Measurements from ENCODE around the gene OR2A25.

OR2A25 gene

DNA sequence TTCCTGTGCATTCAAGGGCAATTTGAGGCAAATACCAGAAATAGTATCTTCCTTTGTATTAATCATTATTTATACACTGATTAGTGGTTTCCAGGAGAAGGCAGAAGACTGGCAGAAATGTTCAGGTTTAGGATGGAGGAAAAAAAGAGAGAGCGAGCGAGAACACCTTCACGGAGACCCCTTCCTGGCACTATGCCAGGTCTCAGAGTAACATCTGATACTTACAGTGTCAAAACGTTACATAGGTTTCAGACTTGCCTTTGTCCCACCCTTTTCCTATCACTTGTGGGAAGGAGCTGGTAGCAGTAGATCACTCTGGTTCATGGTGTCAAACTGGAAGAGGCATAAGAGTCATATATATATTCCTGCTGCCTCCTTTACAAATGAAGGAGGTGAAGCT is 17.1 kb downstream of the OR2A25 start:
- H3K9ac ChIP-seq (ENCODE audit: low read length), result no peak overlapping the region
- no peak overlapping the region for H3K4me3 ChIP-seq (ENCODE audit: low read length)

DNA sequence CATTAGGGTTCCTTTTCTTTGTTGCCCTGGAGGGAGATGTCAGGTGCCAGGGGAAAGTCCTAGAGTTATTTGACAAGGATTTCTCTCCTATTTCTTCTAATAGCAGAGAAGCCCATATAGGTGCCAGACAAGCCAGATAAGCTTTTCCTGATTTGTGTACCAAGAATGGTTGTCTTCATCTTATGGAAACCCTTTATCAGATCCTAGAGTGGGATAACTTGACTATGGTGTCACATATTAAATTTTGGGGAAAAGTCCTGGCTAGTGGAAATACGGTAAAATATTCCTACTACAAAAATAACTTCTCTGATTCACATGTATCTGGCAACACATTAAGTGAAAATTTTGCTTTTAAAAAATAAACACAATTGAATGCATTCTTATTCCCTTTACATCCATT is 17.6 kb downstream of the OR2A25 start:
- Histone ChIP-seq H3K36me3 (ENCODE audit: control insufficient read depth, insufficient read depth, low read length) (no peaks in the 10 kb centered on the region), H3K9me3 (ENCODE audit: control insufficient read depth, low read length) (no peaks in the 10 kb centered on the region), H3K4me3 (ENCODE audit: low read length) (no peak overlapping the region), H3K4me1 (ENCODE audit: control insufficient read depth, insufficient read depth, low read length) (no peaks in the 10 kb centered on the region), H3K27me3 (ENCODE audit: control insufficient read depth, insufficient read depth, low read length) (no peaks in the 10 kb centered on the region), H3K9ac (ENCODE audit: low read length) (no peak overlapping the region)

More for the DNA sequence above, 17.1 kb downstream of the OR2A25 start:
- H3K27me3 ChIP-seq (ENCODE audit: control insufficient read depth, insufficient read depth, low read length), result no peaks in the 10 kb centered on the region
- H3K9me3 ChIP-seq (ENCODE audit: control insufficient read depth, low read length), result no peaks in the 10 kb centered on the region
- H3K4me1 ChIP-seq (ENCODE audit: control insufficient read depth, insufficient read depth, low read length), result no peaks in the 10 kb centered on the region
- no peaks in the 10 kb centered on the region for H3K36me3 ChIP-seq (ENCODE audit: control insufficient read depth, insufficient read depth, low read length)

DNA sequence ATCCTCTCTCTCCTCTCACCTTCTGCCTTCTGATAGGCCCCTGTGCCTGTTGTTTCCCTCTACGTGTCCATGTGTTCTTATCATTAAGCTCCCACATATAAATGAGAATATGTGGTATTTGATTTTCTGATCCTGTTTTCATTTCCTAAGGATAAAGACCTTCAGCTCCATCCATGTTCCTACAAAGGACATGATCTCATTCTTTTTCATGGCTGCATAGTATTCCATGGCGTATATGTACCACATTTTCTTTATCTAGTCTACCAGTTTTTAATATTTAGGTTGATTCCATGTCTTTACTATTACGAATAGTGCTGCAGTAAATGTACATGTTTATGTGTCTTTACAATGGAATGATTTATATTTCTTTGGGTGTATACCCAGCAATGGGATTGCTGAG is 21.1 kb downstream of the OR2A25 start:
- Histone ChIP-seq H3K9me3 (ENCODE audit: control insufficient read depth, low read length) (no peaks in the 10 kb centered on the region), H3K4me1 (ENCODE audit: control insufficient read depth, insufficient read depth, low read length) (no peaks in the 10 kb centered on the region), H3K9ac (ENCODE audit: low read length) (no peak overlapping the region), H3K27me3 (ENCODE audit: control insufficient read depth, insufficient read depth, low read length) (no peaks in the 10 kb centered on the region), H3K4me3 (ENCODE audit: low read length) (no peak overlapping the region), H3K36me3 (ENCODE audit: control insufficient read depth, insufficient read depth, low read length) (no peaks in the 10 kb centered on the region)

DNA sequence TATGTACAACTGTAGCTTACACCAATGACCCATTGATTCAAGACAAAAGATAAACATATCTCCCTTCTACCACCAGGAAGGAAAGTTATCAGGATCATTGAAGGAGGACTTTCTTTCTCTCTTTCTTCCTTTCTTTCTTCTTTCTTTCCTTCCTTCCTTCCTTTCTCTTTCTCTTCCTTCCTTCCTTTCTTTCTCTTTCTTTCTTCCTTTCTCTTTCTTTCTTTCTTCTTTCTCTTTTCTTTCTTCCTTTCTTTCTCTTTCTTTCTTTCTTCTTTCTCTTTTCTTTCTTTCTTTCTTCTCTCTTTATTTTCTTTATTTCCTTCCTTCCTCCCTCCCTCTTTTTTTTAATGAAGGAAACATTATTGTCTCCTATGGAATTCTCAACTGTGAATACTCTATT is 29.2 kb downstream of the OR2A25 start:
- no peaks in the 10 kb centered on the region for H3K27me3 ChIP-seq (ENCODE audit: control insufficient read depth, insufficient read depth, low read length)
- no peaks in the 10 kb centered on the region for H3K9me3 ChIP-seq (ENCODE audit: control insufficient read depth, low read length)
- H3K36me3 ChIP-seq (ENCODE audit: control insufficient read depth, insufficient read depth, low read length), result no peaks in the 10 kb centered on the region
- no peak overlapping the region for H3K4me3 ChIP-seq (ENCODE audit: low read length)
- no peaks in the 10 kb centered on the region for H3K4me1 ChIP-seq (ENCODE audit: control insufficient read depth, insufficient read depth, low read length)
- H3K9ac ChIP-seq (ENCODE audit: low read length), result no peak overlapping the region

DNA sequence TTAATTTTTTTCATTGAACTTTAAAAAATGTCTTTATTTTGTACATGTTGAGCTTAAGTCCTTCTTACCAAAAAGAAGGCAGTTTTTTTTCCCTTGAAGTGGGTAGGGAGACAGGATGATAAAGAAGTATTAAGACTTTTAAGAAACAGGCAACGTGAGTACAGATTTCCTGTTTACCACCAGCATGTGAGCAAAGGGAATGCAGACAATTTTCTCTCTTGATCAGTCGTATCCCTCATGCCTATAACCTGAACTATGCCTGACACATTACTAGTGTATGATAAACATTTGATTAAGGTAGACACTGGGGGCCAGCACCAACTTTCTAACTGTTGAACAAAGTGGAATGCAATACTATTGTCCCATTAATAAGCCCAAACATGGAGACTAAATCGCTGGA is 31.0 kb downstream of the OR2A25 start:
- H3K4me3 ChIP-seq (ENCODE audit: low read length), result no peak overlapping the region
- no peaks in the 10 kb centered on the region for H3K36me3 ChIP-seq (ENCODE audit: control insufficient read depth, insufficient read depth, low read length)
- no peaks in the 10 kb centered on the region for H3K9me3 ChIP-seq (ENCODE audit: control insufficient read depth, low read length)
- H3K27me3 ChIP-seq (ENCODE audit: control insufficient read depth, insufficient read depth, low read length), result no peaks in the 10 kb centered on the region
- no peak overlapping the region for H3K9ac ChIP-seq (ENCODE audit: low read length)
- no peaks in the 10 kb centered on the region for H3K4me1 ChIP-seq (ENCODE audit: control insufficient read depth, insufficient read depth, low read length)

GRCh38 chr7:144102041-144102440 is 32.4 kb downstream of the OR2A25 start:
- Histone ChIP-seq H3K36me3 (ENCODE audit: control insufficient read depth, insufficient read depth, low read length) (no peaks in the 10 kb centered on the region), H3K9ac (ENCODE audit: low read length) (no peak overlapping the region), H3K27me3 (ENCODE audit: control insufficient read depth, insufficient read depth, low read length) (no peaks in the 10 kb centered on the region), H3K4me1 (ENCODE audit: control insufficient read depth, insufficient read depth, low read length) (no peaks in the 10 kb centered on the region), H3K4me3 (ENCODE audit: low read length) (no peak overlapping the region), H3K9me3 (ENCODE audit: control insufficient read depth, low read length) (no peaks in the 10 kb centered on the region)

GRCh38 chr7:144105211-144105610 is 35.6 kb downstream of the OR2A25 start:
- Histone ChIP-seq H3K9me3 (ENCODE audit: control insufficient read depth, low read length) (no peaks in the 10 kb centered on the region), H3K36me3 (ENCODE audit: control insufficient read depth, insufficient read depth, low read length) (no peaks in the 10 kb centered on the region), H3K4me1 (ENCODE audit: control insufficient read depth, insufficient read depth, low read length) (no peaks in the 10 kb centered on the region), H3K4me3 (ENCODE audit: low read length) (no peak overlapping the region), H3K27me3 (ENCODE audit: control insufficient read depth, insufficient read depth, low read length) (no peaks in the 10 kb centered on the region), H3K9ac (ENCODE audit: low read length) (no peak overlapping the region)

DNA sequence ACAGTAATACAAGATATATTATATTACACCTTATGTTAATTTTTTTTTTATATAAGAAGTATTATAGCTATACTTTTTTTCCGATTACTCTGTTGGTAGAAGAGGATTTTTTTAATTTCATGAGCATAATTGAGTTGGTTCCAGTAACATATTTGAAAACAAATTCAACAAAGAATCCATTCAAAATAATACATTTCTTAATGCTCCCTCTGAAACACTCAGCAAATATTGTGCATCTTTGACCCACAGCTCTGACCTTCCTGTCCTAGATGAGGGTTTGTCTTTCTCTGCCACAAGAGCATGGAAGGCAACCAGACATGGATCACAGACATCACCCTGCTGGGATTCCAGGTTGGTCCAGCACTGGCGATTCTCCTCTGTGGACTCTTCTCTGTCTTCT is 39.7 kb downstream of the OR2A25 start, which contains the start of gene OR2A2:
OR2A2 (plus strand) TSS at position 301 of the 400 bp plus-strand sequence; CDS start at position 301, 0 bp downstream.
- H3K27me3 ChIP-seq (ENCODE audit: control insufficient read depth, insufficient read depth, low read length), result no peaks in the 10 kb centered on the region
- no peaks in the 10 kb centered on the region for H3K4me1 ChIP-seq (ENCODE audit: control insufficient read depth, insufficient read depth, low read length)
- no peak within 1 kb of the TSS for H3K9ac ChIP-seq (ENCODE audit: low read length)
- no peaks in the 10 kb centered on the region for H3K36me3 ChIP-seq (ENCODE audit: control insufficient read depth, insufficient read depth, low read length)
- H3K4me3 ChIP-seq (ENCODE audit: low read length), result no peak within 1 kb of the TSS
- no peaks in the 10 kb centered on the region for H3K9me3 ChIP-seq (ENCODE audit: control insufficient read depth, low read length)

DNA sequence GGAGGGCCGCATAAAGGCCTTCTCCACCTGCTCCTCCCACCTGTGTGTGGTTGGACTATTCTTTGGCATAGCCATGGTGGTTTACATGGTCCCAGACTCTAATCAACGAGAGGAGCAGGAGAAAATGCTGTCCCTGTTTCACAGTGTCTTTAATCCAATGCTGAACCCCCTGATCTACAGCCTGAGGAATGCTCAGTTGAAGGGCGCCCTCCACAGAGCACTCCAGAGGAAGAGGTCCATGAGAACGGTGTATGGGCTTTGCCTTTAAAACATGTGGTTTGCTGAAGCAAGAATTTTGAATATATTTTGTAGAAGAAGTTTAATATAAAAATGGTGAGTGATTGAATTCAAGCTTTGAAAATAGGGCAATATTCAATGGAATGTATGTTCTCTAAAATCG is 40.7 kb downstream of the OR2A25 start:
- Histone ChIP-seq H3K4me3 (ENCODE audit: low read length) (no peak overlapping the region), H3K36me3 (ENCODE audit: control insufficient read depth, insufficient read depth, low read length) (no peaks in the 10 kb centered on the region), H3K9ac (ENCODE audit: low read length) (no peak overlapping the region), H3K9me3 (ENCODE audit: control insufficient read depth, low read length) (no peaks in the 10 kb centered on the region), H3K4me1 (ENCODE audit: control insufficient read depth, insufficient read depth, low read length) (no peaks in the 10 kb centered on the region), H3K27me3 (ENCODE audit: control insufficient read depth, insufficient read depth, low read length) (no peaks in the 10 kb centered on the region)

DNA sequence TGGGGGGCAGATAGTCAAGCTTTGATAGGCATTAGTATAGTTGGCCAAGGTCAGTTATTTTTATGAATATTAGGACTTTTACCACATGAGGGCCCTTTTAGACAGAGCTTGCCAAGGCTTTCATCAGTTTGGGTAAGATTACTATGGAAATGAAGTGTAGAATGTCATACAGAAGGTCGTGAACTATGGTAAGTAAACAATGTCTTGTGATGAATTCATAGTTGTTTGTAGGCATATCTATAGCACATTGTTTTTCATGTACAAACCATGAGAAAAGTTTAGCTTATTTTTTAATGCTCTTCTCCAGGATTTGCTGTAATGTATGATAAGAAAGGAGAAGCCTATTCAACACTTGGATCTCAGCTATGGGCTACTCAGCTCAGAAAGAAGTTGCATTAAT is 44.0 kb downstream of the OR2A25 start:
- Histone ChIP-seq H3K36me3 (ENCODE audit: control insufficient read depth, insufficient read depth, low read length) (no peaks in the 10 kb centered on the region), H3K4me3 (ENCODE audit: low read length) (no peak overlapping the region), H3K9me3 (ENCODE audit: control insufficient read depth, low read length) (no peaks in the 10 kb centered on the region), H3K9ac (ENCODE audit: low read length) (no peak overlapping the region), H3K27me3 (ENCODE audit: control insufficient read depth, insufficient read depth, low read length) (no peaks in the 10 kb centered on the region), H3K4me1 (ENCODE audit: control insufficient read depth, insufficient read depth, low read length) (no peaks in the 10 kb centered on the region)

DNA sequence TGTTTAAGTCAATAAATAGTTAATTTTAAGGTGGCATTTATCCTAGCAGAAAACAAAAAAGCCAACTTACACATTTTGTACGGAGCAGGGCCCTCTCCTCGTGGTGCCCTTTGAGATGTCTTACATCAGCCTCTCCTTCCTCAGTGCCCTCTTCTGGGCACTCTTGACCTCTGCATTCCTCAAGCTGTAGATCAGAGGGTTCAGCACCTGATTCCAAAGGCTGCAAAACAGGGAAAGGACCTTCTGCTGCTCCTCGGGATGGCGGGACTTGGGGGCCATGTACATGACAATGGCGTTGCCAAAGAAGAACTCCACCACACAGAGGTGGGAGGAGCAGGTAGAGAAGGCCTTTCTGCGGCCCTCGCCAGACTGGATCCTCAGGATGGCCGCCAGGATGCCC is 48.7 kb downstream of the OR2A25 start:
- Histone ChIP-seq H3K9me3 (ENCODE audit: control insufficient read depth, low read length) (no peaks in the 10 kb centered on the region), H3K36me3 (ENCODE audit: control insufficient read depth, insufficient read depth, low read length) (no peaks in the 10 kb centered on the region), H3K4me3 (ENCODE audit: low read length) (no peak overlapping the region), H3K9ac (ENCODE audit: low read length) (no peak overlapping the region), H3K4me1 (ENCODE audit: control insufficient read depth, insufficient read depth, low read length) (no peaks in the 10 kb centered on the region), H3K27me3 (ENCODE audit: control insufficient read depth, insufficient read depth, low read length) (no peaks in the 10 kb centered on the region)

GRCh38 chr7:144122876-144123275 is 53.3 kb downstream of the OR2A25 start, which contains the start of gene OR2A14:
TSS of gene OR2A14 (plus strand) at chr7:144123176. CDS start at chr7:144129113, 5,937 bp downstream.
- Histone ChIP-seq H3K9me3 (ENCODE audit: control insufficient read depth, low read length) (no peaks in the 10 kb centered on the region), H3K9ac (ENCODE audit: low read length) (no peak within 1 kb of the TSS), H3K36me3 (ENCODE audit: control insufficient read depth, insufficient read depth, low read length) (no peaks in the 10 kb centered on the region), H3K4me3 (ENCODE audit: low read length) (no peak within 1 kb of the TSS), H3K4me1 (ENCODE audit: control insufficient read depth, insufficient read depth, low read length) (no peaks in the 10 kb centered on the region), H3K27me3 (ENCODE audit: control insufficient read depth, insufficient read depth, low read length) (no peaks in the 10 kb centered on the region)
